ENCODE measurements around the gene TMBIM1. TPM values are rescaled to one million over a fixed set of nuclear protein-coding genes. Genes with fewer than 3 reads are reported as not detected.
A peak's percentile ranks its signal among the peaks of the same experiment; 100 is the strongest.

The TMBIM1 gene, protein sequence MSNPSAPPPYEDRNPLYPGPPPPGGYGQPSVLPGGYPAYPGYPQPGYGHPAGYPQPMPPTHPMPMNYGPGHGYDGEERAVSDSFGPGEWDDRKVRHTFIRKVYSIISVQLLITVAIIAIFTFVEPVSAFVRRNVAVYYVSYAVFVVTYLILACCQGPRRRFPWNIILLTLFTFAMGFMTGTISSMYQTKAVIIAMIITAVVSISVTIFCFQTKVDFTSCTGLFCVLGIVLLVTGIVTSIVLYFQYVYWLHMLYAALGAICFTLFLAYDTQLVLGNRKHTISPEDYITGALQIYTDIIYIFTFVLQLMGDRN
- total RNA-seq = 300 TPM
- long read RNA-seq, transcript TMBIM1-219 (10 exons, 2,874 nt) = minor isoform, 15 of 487 reads
- long read RNA-seq, transcript TMBIM1-201 (12 exons, 2,371 nt) = major isoform, 280 of 487 reads
- long read RNA-seq, partial matches to known transcripts = 97 of 487 reads
- long read RNA-seq, other reads (novel, unspliced or antisense) = 90 of 487 reads

DNA sequence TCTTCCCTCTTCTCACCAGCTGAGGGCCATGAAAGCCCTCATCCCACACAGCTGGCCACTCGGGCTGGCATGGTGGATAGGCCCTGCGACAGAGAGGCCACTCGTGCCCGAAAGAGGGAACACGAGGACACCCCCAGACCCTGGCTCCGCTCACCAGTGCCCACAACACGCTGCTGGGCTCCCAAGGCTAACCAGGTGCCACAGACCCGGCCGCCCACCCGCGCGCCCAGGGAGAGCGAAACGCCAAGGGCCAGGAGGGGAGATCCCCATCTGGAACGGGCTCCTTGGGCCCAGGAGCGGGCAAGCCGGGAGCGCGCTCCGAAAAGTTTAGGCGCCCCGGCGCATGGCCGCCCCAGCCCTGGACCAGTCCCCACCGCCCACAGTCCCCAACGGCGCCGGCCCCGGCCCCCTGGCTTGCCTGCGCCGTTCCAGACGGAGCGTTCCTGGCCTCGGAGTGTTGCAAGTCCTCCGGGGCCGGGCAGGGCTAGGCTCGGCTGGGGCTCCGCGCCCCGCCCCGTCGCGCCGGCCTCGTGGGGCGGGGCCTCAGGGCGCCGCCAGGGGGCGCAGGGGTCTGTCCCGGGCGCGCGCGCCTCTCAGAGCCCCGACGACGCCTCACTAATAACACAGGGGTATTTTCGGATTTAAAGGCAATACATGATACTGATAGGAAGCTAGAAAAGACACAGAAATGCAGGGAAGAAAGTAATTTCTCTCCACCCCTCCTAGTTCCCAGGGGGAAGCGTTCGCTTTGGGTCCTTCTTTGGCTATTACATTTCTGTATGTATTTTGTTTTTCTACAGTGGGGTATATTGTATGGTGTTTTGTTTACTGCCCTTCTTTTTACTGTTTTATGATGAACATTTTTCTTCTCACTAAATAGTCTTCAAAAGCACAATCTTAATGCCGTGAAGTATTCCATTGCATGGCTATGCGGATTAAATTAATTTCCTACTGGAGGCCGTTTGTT is at the start of gene TMBIM1:
TMBIM1 (minus strand) TSS at position 456 of the 967 bp plus-strand sequence. CDS start 10,362 bp downstream, outside the sequence.
- intact Hi-C loops (cut with DNase I) = loop anchor here (10.0 kb wide), 1 partner anchor 72 kb away; no protein-coding TSS in a partner anchor

DNA sequence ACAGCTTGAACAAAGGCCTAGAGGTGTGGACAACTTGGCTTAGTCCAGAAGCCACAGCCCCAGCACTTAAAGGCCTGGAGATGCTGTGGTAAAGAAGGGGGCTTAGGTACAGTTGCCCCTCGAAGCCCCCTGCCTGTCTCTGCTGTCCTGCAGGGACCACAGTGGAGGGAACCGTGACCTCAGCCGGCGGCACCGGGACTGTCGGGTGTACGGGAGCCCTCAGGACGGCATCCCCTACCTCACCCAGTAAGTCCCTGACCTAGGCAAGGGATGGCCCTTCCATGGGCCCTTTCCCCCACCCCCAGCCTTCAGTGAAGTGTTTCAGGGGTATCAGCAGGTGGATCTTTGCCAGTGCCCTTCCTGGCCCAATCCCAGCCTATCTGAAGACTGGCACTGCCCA is 49.1 kb upstream of the TMBIM1 start:
- no peaks in the 10 kb centered on the region for H3K27me3 ChIP-seq (ENCODE audit: low read depth)
- no peak for TF ChIP-seq CTCF (IDR thresholded peaks at IDR 0.05)
- DNase-seq (no peak), ATAC-seq (no peak)
- H3K36me3 ChIP-seq = peaks cover 13% of the 10 kb centered on the region
- no peak overlapping the region for H3K27ac ChIP-seq
- no peaks in the 10 kb centered on the region for H3K4me1 ChIP-seq
- H3K4me3 ChIP-seq = no peak overlapping the region
- H3K9me3 ChIP-seq = no peaks in the 10 kb centered on the region
- intact Hi-C loops (cut with DNase I) = no loop called here

More for the DNA sequence above, at the start of gene TMBIM1:
- no peaks in the 10 kb centered on the region for H3K36me3 ChIP-seq
- no peaks in the 10 kb centered on the region for H3K9me3 ChIP-seq
- DNase-seq (peak; percentile 89), ATAC-seq (peak; percentile 92 to 96)
- peak within 1 kb of the TSS; percentile 97 for H3K27ac ChIP-seq
- peak within 1 kb of the TSS; percentile 81 for H3K4me3 ChIP-seq
- H3K27me3 ChIP-seq (ENCODE audit: low read depth) = no peaks in the 10 kb centered on the region
- H3K4me1 ChIP-seq = peaks cover 92% of the 10 kb centered on the region
- peak; percentile 92 for TF ChIP-seq CTCF (IDR thresholded peaks at IDR 0.05)

DNA sequence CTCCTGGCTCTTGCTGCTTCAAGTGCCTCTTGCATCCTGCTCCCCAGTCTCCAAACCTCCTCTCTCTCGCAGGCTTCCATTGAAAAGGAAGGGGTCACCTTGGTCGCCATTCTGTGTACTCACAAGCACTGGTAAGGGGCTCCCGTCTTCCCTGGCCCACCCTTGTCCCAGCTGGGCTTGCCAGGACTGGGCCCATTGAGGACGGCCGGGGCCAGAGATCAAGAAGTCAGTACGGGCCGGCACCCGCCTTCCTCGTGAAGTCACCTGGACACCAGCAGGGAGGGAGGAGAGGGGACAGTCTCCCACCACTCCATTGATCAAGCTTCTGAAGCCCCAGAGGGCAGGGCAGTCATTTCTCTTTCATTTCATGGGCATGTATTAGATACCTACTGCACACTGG is 48.4 kb upstream of the TMBIM1 start:
- no peak for TF ChIP-seq CTCF (IDR thresholded peaks at IDR 0.05)
- DNase-seq = no peak
- ATAC-seq = no peak
- Histone ChIP-seq H3K36me3 (peaks cover 13% of the 10 kb centered on the region), H3K27ac (no peak overlapping the region), H3K4me3 (no peak overlapping the region), H3K27me3 (ENCODE audit: low read depth) (no peaks in the 10 kb centered on the region), H3K4me1 (no peaks in the 10 kb centered on the region), H3K9me3 (no peaks in the 10 kb centered on the region)
- intact Hi-C loops (cut with DNase I) = no loop called here

- intact Hi-C loops (cut with DNase I) = no loop called here
- H3K27me3 ChIP-seq (ENCODE audit: low read depth) = no peaks in the 10 kb centered on the region
- ATAC-seq (no peak), DNase-seq (no peak)
- H3K36me3 ChIP-seq = no peaks in the 10 kb centered on the region
- H3K27ac ChIP-seq = no peak overlapping the region
- H3K9me3 ChIP-seq = no peaks in the 10 kb centered on the region
- peaks cover 34% of the 10 kb centered on the region for H3K4me1 ChIP-seq
- TF ChIP-seq CTCF (IDR thresholded peaks at IDR 0.05) = no peak
- H3K4me3 ChIP-seq = no peak overlapping the region
Observed at GRCh38 chr2:218334531-218334930, 42.2 kb upstream of the TMBIM1 start.

DNA sequence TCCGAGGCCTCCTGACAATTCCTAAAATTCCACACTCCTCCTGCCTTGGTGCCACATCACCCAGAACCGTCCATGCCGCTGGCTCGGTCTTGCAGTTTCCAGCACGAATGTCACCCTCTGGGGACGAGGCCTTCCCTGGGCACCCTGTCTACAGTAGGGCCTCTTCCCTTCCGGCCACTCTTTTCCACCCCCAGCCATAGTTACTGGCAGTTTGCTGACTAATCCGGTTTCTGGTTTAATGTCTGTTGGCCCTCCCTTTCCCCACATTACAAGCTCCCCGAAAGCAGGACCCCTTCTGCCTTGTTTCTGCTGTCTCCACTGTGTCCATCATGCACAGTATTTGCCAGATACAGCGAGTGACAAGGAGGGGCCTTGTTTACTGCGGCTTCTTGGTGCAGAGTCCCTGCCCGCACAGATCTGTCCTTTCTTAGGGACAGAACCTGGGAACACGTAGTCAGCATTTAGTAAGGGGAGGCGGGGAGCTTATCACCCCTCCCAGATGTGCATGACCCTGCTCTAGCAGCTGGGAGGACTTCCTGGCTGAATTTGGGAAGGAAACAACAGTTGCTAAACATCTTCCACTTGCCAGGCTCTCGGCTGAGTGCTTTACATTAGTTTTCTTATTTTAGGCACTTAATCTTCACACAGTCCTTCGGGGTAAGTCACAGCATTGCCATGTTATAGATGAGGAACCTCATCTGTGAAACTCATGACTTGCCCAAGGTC is 40.8 kb upstream of the TMBIM1 start:
- Histone ChIP-seq H3K36me3 (no peaks in the 10 kb centered on the region), H3K9me3 (no peaks in the 10 kb centered on the region), H3K27me3 (ENCODE audit: low read depth) (no peaks in the 10 kb centered on the region), H3K4me1 (peaks cover 49% of the 10 kb centered on the region), H3K27ac (peak overlapping the region; percentile 71), H3K4me3 (no peak overlapping the region)
- no peak for TF ChIP-seq CTCF (IDR thresholded peaks at IDR 0.05)
- ATAC-seq (peak in 1 of 2 donors; percentile 13), DNase-seq (no peak)
- intact Hi-C loops (cut with DNase I) = no loop called here

All from lower lobe of right lung (tissue), 2 donors.